Nephron (organoid): ENCODE measurements around the gene SHANK1.
A peak's percentile ranks its signal among the peaks of the same experiment; 100 is the strongest.

ENCODE experiments used
- H3K27ac Mint-ChIP-seq, 3 experiments: 2 replicates each; pipeline ENCODE4 v1.8.0; 2020; ENCODE audit warnings: mixed read lengths in 3 of 3, mild to moderate bottlenecking in 2 of 3, moderate library complexity in 1 of 3
- H3K27me3 Mint-ChIP-seq: 2 replicates; pipeline ENCODE4 v1.8.0; 2021; ENCODE audit warnings: low read depth, mild to moderate bottlenecking, moderate library complexity, mixed read lengths
- H3K36me3 Mint-ChIP-seq: 2 replicates; pipeline ENCODE4 v1.8.0; 2020; ENCODE audit warnings: low read depth, mixed read lengths
- H3K4me1 Mint-ChIP-seq: 2 replicates; pipeline ENCODE4 v1.8.0; 2020; ENCODE audit warnings: mixed read lengths
- H3K4me3 Mint-ChIP-seq, 3 experiments: 2 replicates each; pipeline ENCODE4 v1.8.0; 2020; ENCODE audit warnings: mild to moderate bottlenecking in 3 of 3, mixed read lengths in 3 of 3, moderate library complexity in 2 of 3
- H3K9me3 Mint-ChIP-seq: 2 replicates; pipeline ENCODE4 v1.8.0; 2020; ENCODE audit warnings: mixed read lengths
- TF ChIP-seq, protein P1 (sequence below), 3 experiments: fragments of 200-600 bp; sonication (generic); IDR thresholded peaks; one replicate each; pipeline ENCODE4 v1.5.0; 2021; ENCODE audit warnings: antibody characterized with exemption in 3 of 3; ENCODE audit not compliant: unreplicated experiment in 3 of 3

Gene SHANK1

DNA sequence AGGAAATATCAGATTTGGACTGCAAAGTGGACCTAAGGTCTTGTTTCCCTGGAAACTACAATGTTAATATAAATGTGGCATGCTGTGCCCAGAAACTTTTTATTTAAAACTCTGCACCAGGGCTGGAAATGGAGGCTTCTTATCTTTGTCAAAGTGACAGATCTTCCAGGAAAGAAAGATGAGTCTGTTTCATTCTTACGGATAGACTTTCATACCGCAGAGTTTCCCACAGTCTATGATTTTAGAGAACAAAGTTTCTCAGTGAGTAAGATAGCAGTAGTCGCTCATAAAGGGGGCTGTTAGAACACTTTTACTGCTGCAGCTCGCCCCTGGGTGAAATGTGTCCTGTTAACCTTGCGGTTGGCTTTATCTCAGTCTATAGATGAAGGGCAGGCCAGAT, 10.3 kb upstream of the SHANK1 start:
- no peaks in the 10 kb centered on the region for H3K9me3 Mint-ChIP-seq
- peaks cover 21% of the 10 kb centered on the region for H3K4me1 Mint-ChIP-seq
- no peak overlapping the region for H3K4me3 Mint-ChIP-seq

DNA sequence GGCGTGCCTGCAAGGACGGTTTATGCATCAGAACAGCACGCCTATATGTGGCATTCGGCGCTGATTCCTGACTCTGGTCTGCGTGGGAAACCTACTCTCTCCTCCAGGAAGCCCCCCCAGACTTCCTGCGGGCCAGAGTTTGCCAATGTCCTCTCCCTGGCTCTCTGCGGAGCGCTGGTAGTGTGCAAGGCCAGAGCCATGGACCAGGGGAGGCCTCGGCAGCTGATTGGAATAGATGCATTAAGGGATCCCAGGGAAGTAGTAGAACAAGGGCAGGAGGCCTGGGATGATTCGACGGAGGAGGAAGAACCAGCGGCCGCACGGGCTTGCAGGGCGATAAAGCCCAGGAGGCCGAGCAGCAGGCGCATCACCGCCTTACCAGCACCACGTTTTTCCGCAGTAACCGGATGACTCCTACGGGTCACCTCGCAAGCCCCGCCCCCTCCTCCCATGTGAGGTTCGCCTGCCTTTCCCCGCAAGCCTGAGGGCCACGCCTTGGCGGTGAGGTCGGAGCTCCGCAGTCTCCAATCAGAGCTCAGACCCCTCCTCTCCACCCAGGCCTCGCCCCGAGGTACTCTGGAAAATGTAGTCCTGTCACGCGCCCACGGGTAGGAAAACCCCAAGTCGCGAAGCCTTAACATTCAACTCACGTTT, 8.6 kb upstream of the SHANK1 start:
- Mint-ChIP-seq H3K4me1 (peaks cover 22% of the 10 kb centered on the region), H3K27me3 (peaks cover 11% of the 10 kb centered on the region), H3K4me3 (peak overlapping the region; percentile 55 to 90 (median 89)), H3K27ac (peak overlapping the region in 2 of 3 experiments; percentile 40 to 49), H3K9me3 (no peaks in the 10 kb centered on the region), H3K36me3 (no peaks in the 10 kb centered on the region)
- TF ChIP-seq, protein P1, sequence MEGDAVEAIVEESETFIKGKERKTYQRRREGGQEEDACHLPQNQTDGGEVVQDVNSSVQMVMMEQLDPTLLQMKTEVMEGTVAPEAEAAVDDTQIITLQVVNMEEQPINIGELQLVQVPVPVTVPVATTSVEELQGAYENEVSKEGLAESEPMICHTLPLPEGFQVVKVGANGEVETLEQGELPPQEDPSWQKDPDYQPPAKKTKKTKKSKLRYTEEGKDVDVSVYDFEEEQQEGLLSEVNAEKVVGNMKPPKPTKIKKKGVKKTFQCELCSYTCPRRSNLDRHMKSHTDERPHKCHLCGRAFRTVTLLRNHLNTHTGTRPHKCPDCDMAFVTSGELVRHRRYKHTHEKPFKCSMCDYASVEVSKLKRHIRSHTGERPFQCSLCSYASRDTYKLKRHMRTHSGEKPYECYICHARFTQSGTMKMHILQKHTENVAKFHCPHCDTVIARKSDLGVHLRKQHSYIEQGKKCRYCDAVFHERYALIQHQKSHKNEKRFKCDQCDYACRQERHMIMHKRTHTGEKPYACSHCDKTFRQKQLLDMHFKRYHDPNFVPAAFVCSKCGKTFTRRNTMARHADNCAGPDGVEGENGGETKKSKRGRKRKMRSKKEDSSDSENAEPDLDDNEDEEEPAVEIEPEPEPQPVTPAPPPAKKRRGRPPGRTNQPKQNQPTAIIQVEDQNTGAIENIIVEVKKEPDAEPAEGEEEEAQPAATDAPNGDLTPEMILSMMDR (IDR thresholded peaks at IDR 0.05; ENCODE audit: unreplicated experiment in 3 of 3), result no peak

More for the DNA sequence above, 10.3 kb upstream of the SHANK1 start:
- Mint-ChIP-seq H3K36me3 (no peaks in the 10 kb centered on the region), H3K27me3 (peaks cover 11% of the 10 kb centered on the region), H3K27ac (no peak overlapping the region)
- TF ChIP-seq, protein P1 (IDR thresholded peaks at IDR 0.05; ENCODE audit: unreplicated experiment in 3 of 3), result no peak

DNA sequence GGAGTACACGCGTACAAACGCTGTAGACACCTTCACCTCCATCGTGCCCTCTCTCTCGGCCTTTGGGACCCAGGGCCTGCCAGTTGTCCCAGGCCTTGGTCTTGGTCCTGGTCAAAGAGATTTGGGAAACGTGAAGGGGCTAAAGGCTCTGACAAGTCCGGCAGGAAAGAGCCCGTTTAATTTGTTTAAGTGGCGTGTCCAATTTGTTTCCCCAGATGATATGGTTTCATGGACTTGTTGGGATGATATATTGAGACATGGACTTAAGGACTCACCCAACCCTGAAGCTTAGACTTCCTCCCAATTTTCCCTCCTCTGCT, 6.3 kb upstream of the SHANK1 start:
- Mint-ChIP-seq H3K27ac (peak overlapping the region in 2 of 3 experiments; percentile 89 to 90), H3K36me3 (no peaks in the 10 kb centered on the region), H3K4me3 (peak overlapping the region; percentile 89 to 91 (median 90)), H3K9me3 (no peaks in the 10 kb centered on the region), H3K4me1 (peaks cover 38% of the 10 kb centered on the region), H3K27me3 (peaks cover 5% of the 10 kb centered on the region)
- TF ChIP-seq, protein P1 (IDR thresholded peaks at IDR 0.05; ENCODE audit: unreplicated experiment in 3 of 3), result no peak

DNA sequence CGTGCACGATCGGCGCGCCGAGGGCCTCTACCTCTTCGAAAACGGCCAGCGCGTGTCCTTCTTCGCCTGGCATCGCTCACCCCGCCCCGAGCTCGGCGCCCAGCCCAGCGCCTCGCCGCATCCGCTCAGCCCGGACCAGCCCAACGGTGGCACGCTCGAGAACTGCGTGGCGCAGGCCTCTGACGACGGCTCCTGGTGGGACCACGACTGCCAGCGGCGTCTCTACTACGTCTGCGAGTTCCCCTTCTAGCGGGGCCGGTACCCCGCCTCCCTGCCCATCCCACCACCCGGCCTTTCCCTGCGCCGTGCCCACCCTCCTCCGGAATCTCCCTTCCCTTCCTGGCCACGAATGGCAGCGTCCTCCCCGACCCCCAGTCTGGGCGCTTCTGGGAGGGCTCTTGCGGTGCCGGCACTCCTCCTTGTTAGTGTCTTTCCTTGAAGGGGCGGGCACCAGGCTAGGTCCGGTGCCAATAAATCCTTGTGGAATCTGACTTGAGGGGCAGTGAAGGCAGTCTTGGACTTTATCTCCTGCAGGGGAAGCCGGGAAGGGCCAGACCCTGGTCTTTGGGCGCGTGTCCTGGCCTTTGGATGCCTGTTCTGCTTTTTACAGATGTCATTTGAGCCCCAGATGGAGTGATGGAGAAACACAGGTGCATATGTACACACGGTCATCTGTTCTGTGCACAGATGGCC, 5.8 kb upstream of the SHANK1 start:
- TF ChIP-seq, protein P1 (IDR thresholded peaks at IDR 0.05; ENCODE audit: unreplicated experiment in 3 of 3), result no peak
- Mint-ChIP-seq H3K9me3 (no peaks in the 10 kb centered on the region), H3K4me3 (peak overlapping the region; percentile 89 to 91 (median 90))

DNA sequence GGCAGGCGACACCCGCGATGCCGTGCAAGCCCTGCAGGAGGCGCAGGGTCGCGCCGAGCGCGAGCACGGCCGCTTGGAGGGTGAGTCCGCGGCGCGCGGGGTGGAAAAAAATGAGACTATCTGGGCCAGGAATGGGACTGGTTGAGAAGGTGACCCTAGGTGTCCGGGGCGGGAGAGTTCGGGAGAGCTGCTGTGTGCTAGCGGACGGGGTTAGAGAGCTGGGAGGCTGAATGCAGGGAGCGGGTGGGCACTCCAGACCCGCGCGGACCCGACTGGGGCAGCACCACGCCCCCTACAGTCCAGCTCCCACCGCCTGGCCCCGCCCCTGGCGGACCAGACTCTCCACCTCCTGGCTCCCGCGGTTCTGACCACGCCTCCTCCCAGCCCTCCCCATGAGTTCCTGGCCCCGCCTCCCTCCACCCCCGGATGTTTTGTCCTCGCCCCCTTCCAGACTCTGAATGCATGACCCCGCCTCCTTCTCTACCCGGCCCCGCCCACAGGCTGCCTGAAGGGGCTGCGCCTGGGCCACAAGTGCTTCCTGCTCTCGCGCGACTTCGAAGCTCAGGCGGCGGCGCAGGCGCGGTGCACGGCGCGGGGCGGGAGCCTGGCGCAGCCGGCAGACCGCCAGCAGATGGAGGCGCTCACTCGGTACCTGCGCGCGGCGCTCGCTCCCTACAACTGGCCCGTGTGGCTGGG, 5.1 kb upstream of the SHANK1 start:
- H3K4me1 Mint-ChIP-seq, result peaks cover 46% of the 10 kb centered on the region
- H3K27ac Mint-ChIP-seq, result peak overlapping the region; percentile 62 to 89 (median 86)
- peaks cover 5% of the 10 kb centered on the region for H3K27me3 Mint-ChIP-seq
- TF ChIP-seq, protein P1 (IDR thresholded peaks at IDR 0.05; ENCODE audit: unreplicated experiment in 3 of 3), result peak; percentile 91 to 97 (median 94)
- H3K9me3 Mint-ChIP-seq, result no peaks in the 10 kb centered on the region
- H3K4me3 Mint-ChIP-seq, result peak overlapping the region; percentile 89 to 91 (median 90)
- H3K36me3 Mint-ChIP-seq, result no peaks in the 10 kb centered on the region

More for the DNA sequence above, 5.8 kb upstream of the SHANK1 start:
- Mint-ChIP-seq H3K27me3 (peaks cover 5% of the 10 kb centered on the region), H3K27ac (peak overlapping the region; percentile 62 to 90 (median 89)), H3K36me3 (no peaks in the 10 kb centered on the region), H3K4me1 (peaks cover 43% of the 10 kb centered on the region)
